ENCODE data around the gene SOD2.

SOD2 gene

GRCh38 chr6:159655409-159655988 lies 37.5 kb downstream of the SOD2 start:
- TF ChIP-seq TEAD4 (IDR thresholded peaks at IDR 0.05) (no peak), RAD21 (IDR thresholded peaks at IDR 0.05; ENCODE audit: low read depth) (no peak), TAF1 (IDR thresholded peaks at IDR 0.05; ENCODE audit: low read depth) (no peak), CEBPB (IDR thresholded peaks at IDR 0.05) (no peak), YY1 (IDR thresholded peaks at IDR 0.05; ENCODE audit: low read depth) (no peak), EGR1 (IDR thresholded peaks at IDR 0.05) (no peak)
- TF ChIP-seq, protein P1, sequence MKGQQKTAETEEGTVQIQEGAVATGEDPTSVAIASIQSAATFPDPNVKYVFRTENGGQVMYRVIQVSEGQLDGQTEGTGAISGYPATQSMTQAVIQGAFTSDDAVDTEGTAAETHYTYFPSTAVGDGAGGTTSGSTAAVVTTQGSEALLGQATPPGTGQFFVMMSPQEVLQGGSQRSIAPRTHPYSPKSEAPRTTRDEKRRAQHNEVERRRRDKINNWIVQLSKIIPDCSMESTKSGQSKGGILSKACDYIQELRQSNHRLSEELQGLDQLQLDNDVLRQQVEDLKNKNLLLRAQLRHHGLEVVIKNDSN (IDR thresholded peaks at IDR 0.05) = no peak

DNA sequence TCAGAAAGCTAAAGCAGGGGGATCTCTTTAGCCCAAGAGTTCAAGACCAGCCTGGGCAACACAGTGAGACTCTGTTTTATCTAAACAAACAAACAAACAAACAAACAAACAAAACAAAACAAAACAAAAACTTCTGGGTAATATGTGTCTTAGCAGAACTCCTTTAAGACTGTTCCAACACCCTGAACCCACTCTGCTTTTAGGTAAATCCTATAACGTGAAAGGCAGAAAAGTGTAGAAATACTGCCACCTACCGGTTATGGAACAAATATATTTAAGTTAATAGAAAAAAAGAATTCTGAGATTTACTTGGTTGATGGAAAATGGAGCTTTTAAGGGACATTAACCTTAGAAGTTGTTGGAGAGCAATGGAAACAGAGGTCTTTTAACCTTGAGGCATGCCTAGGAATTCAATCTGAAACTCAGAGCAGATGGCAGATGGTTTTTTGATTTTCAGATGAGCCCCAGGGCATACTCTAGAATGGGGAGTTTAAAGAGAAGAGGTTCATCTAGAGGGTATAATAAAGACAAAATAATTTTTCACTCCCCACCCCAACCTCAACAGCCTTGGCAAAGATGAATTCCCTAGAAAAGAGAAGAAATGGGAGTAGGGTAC lies 38.5 kb downstream of the SOD2 start:
- TF ChIP-seq RAD21 (IDR thresholded peaks at IDR 0.05; ENCODE audit: low read depth) = peak; percentile 67
- no peak for TF ChIP-seq ZBTB7A (IDR thresholded peaks at IDR 0.05; ENCODE audit: low read depth)

DNA sequence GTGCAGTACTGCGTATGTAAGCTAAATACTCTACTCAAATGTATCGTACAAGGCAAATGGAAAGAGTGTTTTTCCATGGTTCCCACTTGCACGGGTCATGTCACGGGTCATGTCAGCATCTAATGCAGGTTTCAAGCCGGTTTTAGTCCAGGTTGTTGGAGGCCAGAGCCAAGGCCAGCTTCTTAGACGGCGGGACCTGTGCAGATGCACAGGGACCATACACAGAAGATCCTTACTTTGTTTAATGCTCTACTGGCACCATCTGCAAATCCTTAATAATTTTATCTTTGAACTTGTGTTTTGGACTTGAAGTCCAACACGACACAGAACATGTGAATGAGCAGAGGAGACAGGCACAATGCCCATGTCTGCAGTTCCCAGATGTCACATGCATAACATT lies 42.7 kb downstream of the SOD2 start:
- TF ChIP-seq, protein P1 (IDR thresholded peaks at IDR 0.05) = no peak
- TF ChIP-seq YY1 (IDR thresholded peaks at IDR 0.05; ENCODE audit: low read depth) (no peak), CEBPB (IDR thresholded peaks at IDR 0.05) (no peak), CREB1 (IDR thresholded peaks at IDR 0.05; ENCODE audit: low read depth) (no peak), TAF1 (IDR thresholded peaks at IDR 0.05; ENCODE audit: low read depth) (no peak), ZBTB7A (IDR thresholded peaks at IDR 0.05; ENCODE audit: low read depth) (no peak), EP300 (IDR thresholded peaks at IDR 0.05; ENCODE audit: borderline replicate concordance) (no peak), MAX (IDR thresholded peaks at IDR 0.05) (no peak)

- no peak for TF ChIP-seq YY1 (IDR thresholded peaks at IDR 0.05; ENCODE audit: low read depth)
Measured at GRCh38 chr6:159649441-159649840, 43.6 kb downstream of the SOD2 start.

DNA sequence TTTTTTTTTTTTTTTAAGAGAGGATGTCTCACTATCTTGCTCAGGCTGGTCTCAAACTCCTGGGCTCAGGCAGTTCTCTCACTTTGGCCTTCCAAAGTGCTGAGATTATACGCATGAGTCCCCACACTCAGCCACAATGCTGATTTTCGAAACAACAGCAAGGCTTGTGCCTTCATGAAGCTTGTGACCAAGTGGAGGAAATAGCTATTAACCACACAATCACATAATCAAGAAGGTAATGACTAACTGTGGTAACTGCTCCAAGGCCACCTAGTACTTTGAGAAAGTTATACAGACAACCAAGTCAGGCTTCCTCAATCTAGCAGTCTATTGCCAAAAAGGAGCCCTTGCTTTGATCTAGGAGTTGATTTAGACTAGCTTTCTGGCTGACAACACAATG lies 46.3 kb downstream of the SOD2 start:
- TF ChIP-seq, protein P1 (IDR thresholded peaks at IDR 0.05) = no peak
- TF ChIP-seq ZBTB7A (IDR thresholded peaks at IDR 0.05; ENCODE audit: low read depth) = no peak
- TF ChIP-seq CREB1 (IDR thresholded peaks at IDR 0.05; ENCODE audit: low read depth) = no peak
- no peak for TF ChIP-seq TAF1 (IDR thresholded peaks at IDR 0.05; ENCODE audit: low read depth)
- TF ChIP-seq, protein P2, sequence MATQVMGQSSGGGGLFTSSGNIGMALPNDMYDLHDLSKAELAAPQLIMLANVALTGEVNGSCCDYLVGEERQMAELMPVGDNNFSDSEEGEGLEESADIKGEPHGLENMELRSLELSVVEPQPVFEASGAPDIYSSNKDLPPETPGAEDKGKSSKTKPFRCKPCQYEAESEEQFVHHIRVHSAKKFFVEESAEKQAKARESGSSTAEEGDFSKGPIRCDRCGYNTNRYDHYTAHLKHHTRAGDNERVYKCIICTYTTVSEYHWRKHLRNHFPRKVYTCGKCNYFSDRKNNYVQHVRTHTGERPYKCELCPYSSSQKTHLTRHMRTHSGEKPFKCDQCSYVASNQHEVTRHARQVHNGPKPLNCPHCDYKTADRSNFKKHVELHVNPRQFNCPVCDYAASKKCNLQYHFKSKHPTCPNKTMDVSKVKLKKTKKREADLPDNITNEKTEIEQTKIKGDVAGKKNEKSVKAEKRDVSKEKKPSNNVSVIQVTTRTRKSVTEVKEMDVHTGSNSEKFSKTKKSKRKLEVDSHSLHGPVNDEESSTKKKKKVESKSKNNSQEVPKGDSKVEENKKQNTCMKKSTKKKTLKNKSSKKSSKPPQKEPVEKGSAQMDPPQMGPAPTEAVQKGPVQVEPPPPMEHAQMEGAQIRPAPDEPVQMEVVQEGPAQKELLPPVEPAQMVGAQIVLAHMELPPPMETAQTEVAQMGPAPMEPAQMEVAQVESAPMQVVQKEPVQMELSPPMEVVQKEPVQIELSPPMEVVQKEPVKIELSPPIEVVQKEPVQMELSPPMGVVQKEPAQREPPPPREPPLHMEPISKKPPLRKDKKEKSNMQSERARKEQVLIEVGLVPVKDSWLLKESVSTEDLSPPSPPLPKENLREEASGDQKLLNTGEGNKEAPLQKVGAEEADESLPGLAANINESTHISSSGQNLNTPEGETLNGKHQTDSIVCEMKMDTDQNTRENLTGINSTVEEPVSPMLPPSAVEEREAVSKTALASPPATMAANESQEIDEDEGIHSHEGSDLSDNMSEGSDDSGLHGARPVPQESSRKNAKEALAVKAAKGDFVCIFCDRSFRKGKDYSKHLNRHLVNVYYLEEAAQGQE (IDR thresholded peaks at IDR 0.05; ENCODE audit: low read depth) = no peak
- TF ChIP-seq MAX (IDR thresholded peaks at IDR 0.05) = no peak
- no peak for TF ChIP-seq YY1 (IDR thresholded peaks at IDR 0.05; ENCODE audit: low read depth)
- no peak for TF ChIP-seq RAD21 (IDR thresholded peaks at IDR 0.05; ENCODE audit: low read depth)
- no peak for TF ChIP-seq TEAD4 (IDR thresholded peaks at IDR 0.05)
- no peak for TF ChIP-seq EGR1 (IDR thresholded peaks at IDR 0.05)
- no peak for TF ChIP-seq CEBPB (IDR thresholded peaks at IDR 0.05)
- TF ChIP-seq NFIC (IDR thresholded peaks at IDR 0.05) = no peak
- no peak for TF ChIP-seq EP300 (IDR thresholded peaks at IDR 0.05; ENCODE audit: borderline replicate concordance)
- TF ChIP-seq TCF12 (IDR thresholded peaks at IDR 0.05; ENCODE audit: low read depth) = no peak
- no peak for TF ChIP-seq FOXM1 (IDR thresholded peaks at IDR 0.05; ENCODE audit: borderline replicate concordance, low read depth)

DNA sequence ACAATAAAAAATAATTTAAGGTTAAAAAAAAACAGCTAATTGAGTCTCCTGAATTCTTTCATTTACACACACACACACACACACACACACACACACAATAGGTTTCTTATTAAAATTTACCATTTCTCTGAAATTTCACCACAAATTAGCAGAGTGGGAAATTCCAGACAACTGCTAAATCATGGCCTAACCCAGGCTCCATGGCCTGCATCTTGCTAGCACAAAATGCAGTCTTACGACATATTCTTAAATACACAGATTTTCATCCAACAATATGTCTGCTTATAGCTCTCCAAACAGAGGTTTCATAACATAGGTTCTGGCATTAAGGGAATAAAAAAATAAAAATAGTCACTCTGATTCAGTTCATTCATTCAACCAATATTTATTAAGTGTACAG lies 46.9 kb downstream of the SOD2 start:
- TF ChIP-seq, protein P2 (IDR thresholded peaks at IDR 0.05; ENCODE audit: low read depth) = no peak
- TF ChIP-seq, protein P1 (IDR thresholded peaks at IDR 0.05) = no peak
- TF ChIP-seq ZBTB7A (IDR thresholded peaks at IDR 0.05; ENCODE audit: low read depth) = no peak
- TF ChIP-seq RAD21 (IDR thresholded peaks at IDR 0.05; ENCODE audit: low read depth) = no peak
- TF ChIP-seq EGR1 (IDR thresholded peaks at IDR 0.05) = no peak
- TF ChIP-seq TEAD4 (IDR thresholded peaks at IDR 0.05) = no peak
- TF ChIP-seq FOXM1 (IDR thresholded peaks at IDR 0.05; ENCODE audit: borderline replicate concordance, low read depth) = no peak
- TF ChIP-seq MAX (IDR thresholded peaks at IDR 0.05) = no peak
- TF ChIP-seq CREB1 (IDR thresholded peaks at IDR 0.05; ENCODE audit: low read depth) = no peak
- TF ChIP-seq EP300 (IDR thresholded peaks at IDR 0.05; ENCODE audit: borderline replicate concordance) = no peak
- no peak for TF ChIP-seq CEBPB (IDR thresholded peaks at IDR 0.05)
- TF ChIP-seq TCF12 (IDR thresholded peaks at IDR 0.05; ENCODE audit: low read depth) = no peak
- no peak for TF ChIP-seq NFIC (IDR thresholded peaks at IDR 0.05)
- TF ChIP-seq YY1 (IDR thresholded peaks at IDR 0.05; ENCODE audit: low read depth) = no peak
- no peak for TF ChIP-seq TAF1 (IDR thresholded peaks at IDR 0.05; ENCODE audit: low read depth)

Data from Ishikawa (cell line).